Endothelial cell of umbilical vein (primary cell): ENCODE measurements around the gene IBA57. TPM values are rescaled to one million over a fixed set of nuclear protein-coding genes. Genes with fewer than 3 reads are reported as not detected.

Source experiments
- BruUV-seq: library from RNA; stranded (reverse); fragments of 400-500 nt; replicated peaks from 2 replicates; lab custom pipeline; 2021; lab: Mats Ljungman, UMichigan
- CTCF ChIA-PET: fragments of 300-600, 350-600 bp; sonication (Branson Sonifier 250); formaldehyde crosslinking; loops from one replicate; lab custom pipeline; 2021; ENCODE audit warnings: antibody characterized with exemption, inconsistent platforms; lab: Charles Lee
- POLR2A ChIA-PET: fragments of 300-600, 350-600 bp; sonication (Branson Sonifier 250); formaldehyde crosslinking; loops from one replicate; lab custom pipeline; 2021; ENCODE audit warnings: antibody characterized with exemption, inconsistent platforms; lab: Charles Lee
- DNase-seq: peaks from one replicate; pipeline ENCODE4 v3.0.0-alpha.2; 2011; ENCODE audit warnings: low read depth, low spot score
- FAIRE-seq: peaks from 2 replicates; lab custom pipeline; 2011; peaks lifted over from hg19 to GRCh38; lab: Jason Lieb, UNC
- H2AFZ ChIP-seq: 2 replicates; pipeline ENCODE4 v1.6.0; 2012; ENCODE audit warnings: low read depth, low read length, control low read depth, inconsistent platforms
- H3K27ac ChIP-seq: 2 replicates; pipeline ENCODE4 v1.5.1; 2011; ENCODE audit warnings: low read depth, mild to moderate bottlenecking, control low read depth, low read length, moderate library complexity; ENCODE audit not compliant: insufficient read depth
- H3K27me3 ChIP-seq, 2 experiments: 2 replicates each; pipeline versions ENCODE4 v1.6.0 to v1.6.1; 2011; ENCODE audit warnings: low read length in 2 of 2, mixed read lengths in 1 of 2; ENCODE audit not compliant: control insufficient read depth in 2 of 2, insufficient read depth in 2 of 2
- H3K36me3 ChIP-seq, 2 experiments: 2 replicates in 1 of 2; 3 replicates in 1 of 2; pipeline ENCODE4 v1.5.1; 2011; ENCODE audit warnings: low read length in 2 of 2, mild to moderate bottlenecking in 1 of 2, moderate library complexity in 1 of 2; ENCODE audit not compliant: control insufficient read depth in 2 of 2, insufficient read depth in 2 of 2; ENCODE audit errors: extremely low read depth in 1 of 2
- H3K4me1 ChIP-seq: 3 replicates; pipeline ENCODE4 v1.5.1; 2011; ENCODE audit warnings: mild to moderate bottlenecking, low read length; ENCODE audit not compliant: control insufficient read depth, insufficient read depth; ENCODE audit errors: extremely low read depth
- H3K4me2 ChIP-seq: 2 replicates; pipeline ENCODE4 v1.6.1; 2011; ENCODE audit warnings: low read length, control low read depth, mixed read lengths; ENCODE audit not compliant: insufficient read depth
- H3K4me3 ChIP-seq, 3 experiments: fragments of 200-600 bp in 1 of 3; sonication (generic), shearing (Covaris generic) in 1 of 3; replicated peaks in 1 of 3; 2 replicates each; pipeline ENCODE4 v1.5.1; 2011 to 2016; ENCODE audit warnings: control low read depth in 3 of 3, low read length in 3 of 3, mild to moderate bottlenecking in 2 of 3, inconsistent platforms in 1 of 3, low read depth in 1 of 3, moderate library complexity in 1 of 3; ENCODE audit not compliant: insufficient read depth in 1 of 3
- H3K79me2 ChIP-seq: 2 replicates; pipeline ENCODE4 v1.6.0; 2012; ENCODE audit warnings: low read length, inconsistent platforms; ENCODE audit not compliant: control insufficient read depth, insufficient read depth
- H3K9ac ChIP-seq: replicated peaks from 2 replicates; pipeline ENCODE3; 2011; ENCODE audit warnings: low read length, control low read depth; ENCODE audit not compliant: insufficient read depth; ENCODE audit errors: extremely low read depth
- H3K9me1 ChIP-seq: replicated peaks from 3 replicates; pipeline ENCODE4 v1.6.0; 2011; ENCODE audit warnings: mild to moderate bottlenecking, low read length; ENCODE audit not compliant: control insufficient read depth, insufficient read depth; ENCODE audit errors: extremely low read depth
- H3K9me3 ChIP-seq: replicated peaks from 2 replicates; pipeline ENCODE4 v1.5.1; 2012; ENCODE audit warnings: low read length, inconsistent platforms; ENCODE audit not compliant: control insufficient read depth, insufficient read depth
- H4K20me1 ChIP-seq: replicated peaks from 2 replicates; pipeline ENCODE3; 2011; ENCODE audit warnings: mild to moderate bottlenecking, low read length; ENCODE audit not compliant: control insufficient read depth, insufficient read depth; ENCODE audit errors: extremely low read depth
- CTCF ChIP-seq, 2 donors: IDR thresholded peaks; 1 replicate in 1 of 2; 2 replicates in 1 of 2; pipeline ENCODE4 v1.5.1; 2011; ENCODE audit warnings: low read length in 2 of 2, mild to moderate bottlenecking in 2 of 2, moderate library complexity in 2 of 2, control low read depth in 1 of 2, inconsistent platforms in 1 of 2, low read depth in 1 of 2; ENCODE audit not compliant: insufficient read depth in 1 of 2; ENCODE audit errors: extremely low read depth in 1 of 2
- EZH2 ChIP-seq: IDR thresholded peaks from 2 replicates; pipeline ENCODE4 v1.6.1; 2012; ENCODE audit warnings: borderline replicate concordance, low read depth, mild to moderate bottlenecking, moderate library complexity, low read length, inconsistent platforms; ENCODE audit not compliant: severe bottlenecking
- FOS ChIP-seq: IDR thresholded peaks from 2 replicates; pipeline ENCODE4 v1.6.1; 2011; ENCODE audit warnings: mild to moderate bottlenecking, low read length, moderate library complexity, borderline replicate concordance; ENCODE audit not compliant: insufficient read depth
- GATA2 ChIP-seq: IDR thresholded peaks from 2 replicates; pipeline ENCODE4 v1.7.0; 2011; ENCODE audit warnings: low read depth, mild to moderate bottlenecking, moderate library complexity, mixed read lengths, low read length; ENCODE audit not compliant: insufficient read length, insufficient read depth
- JUN ChIP-seq: IDR thresholded peaks from 2 replicates; pipeline ENCODE4 v1.6.1; 2011; ENCODE audit warnings: borderline replicate concordance, low read depth; ENCODE audit not compliant: insufficient read length, insufficient read depth
- MAX ChIP-seq: IDR thresholded peaks from 2 replicates; pipeline ENCODE4 v1.6.1; 2011; ENCODE audit not compliant: insufficient read depth, insufficient read length
- MYC ChIP-seq: IDR thresholded peaks from one replicate; pipeline ENCODE4 v1.6.1; 2011; ENCODE audit warnings: mild to moderate bottlenecking, low read depth, low read length
- POLR2A ChIP-seq: IDR thresholded peaks from 2 replicates; pipeline ENCODE4 v1.6.1; 2012; ENCODE audit warnings: low read depth, mild to moderate bottlenecking, control low read depth, low read length
- POLR2AphosphoS5 ChIP-seq: IDR thresholded peaks from 2 replicates; pipeline ENCODE4 v1.6.1; 2012; ENCODE audit warnings: low read depth, mild to moderate bottlenecking, control low read depth, low read length, moderate library complexity; ENCODE audit not compliant: insufficient read depth
- dilution Hi-C: fragments of 300-500 bp; cut with MboI; formaldehyde crosslinking; loops from one replicate; pipeline ENCODE4 v1.15.0; 2019; ENCODE audit warnings: low sequenced_read_pairs; ENCODE audit not compliant: extremely low pct_ligation_motif_present
- intact Hi-C: fragments of 100-400 bp; cut with micrococcal nuclease; formaldehyde crosslinking; loops from one replicate; pipeline ENCODE4 v1.10.0; 2022
- polyA plus RNA-seq, 4 experiments: library from polyadenylated mRNA; depleted of rRNA in 3 of 4; stranded (reverse) in 3 of 4; unstranded in 1 of 4; fragments of >200 nt; gene quantifications; 2 replicates each; pipeline versions ENCODE4 v1.2.1 to v1.2.3, GENCODE V29; 2011 to 2012; ENCODE audit warnings: missing spikeins in 1 of 4
- total RNA-seq: library from RNA; stranded (reverse); gene quantifications from 2 replicates; pipeline ENCODE4 v1.2.3, GENCODE V29; 2021

The IBA57 gene
- total and polyA plus RNA-seq, 2 donors (not counting 3 experiments of a cell fraction or from before 2014, with no cell fraction given) = 3.4 to 7.7 TPM

GRCh38 chr1:228228601-228229074 lies 63.0 kb downstream of the IBA57 start:
- no peaks in the 10 kb centered on the region for H3K9me1 ChIP-seq
- H2AFZ ChIP-seq = no peak overlapping the region
- H3K4me3 ChIP-seq = no peak overlapping the region
- FAIRE-seq (no peak), DNase-seq (peak; percentile 22)
- CTCF ChIA-PET = interaction anchor here (1.9 kb wide), 1 partner anchor 287 kb away, joined by 6 read pairs; no protein-coding TSS in a partner anchor
- no peaks in the 10 kb centered on the region for H3K79me2 ChIP-seq
- no peak overlapping the region for H3K9ac ChIP-seq
- dilution Hi-C loops (no loop called here), intact Hi-C loops (loop anchor here (2.0 kb wide), 1 partner anchor 164 kb away; no protein-coding TSS in a partner anchor)
- no peaks in the 10 kb centered on the region for H3K9me3 ChIP-seq
- peaks cover 2 to 5% of the 10 kb centered on the region in 2 experiments for H3K27me3 ChIP-seq
- no peaks in the 10 kb centered on the region for H3K36me3 ChIP-seq
- no peak for TF ChIP-seq POLR2AphosphoS5
- no peak for TF ChIP-seq MAX
- no peak for TF ChIP-seq JUN
- TF ChIP-seq FOS = no peak
- TF ChIP-seq POLR2A = no peak
- no peak for TF ChIP-seq MYC
- no peak for TF ChIP-seq GATA2
- TF ChIP-seq CTCF (IDR thresholded peaks at IDR 0.05; ENCODE audit: extremely low read depth in 1 of 2, insufficient read depth in 1 of 2, low read depth in 1 of 2, low read length in 2 of 2) = no peak
- no peak for TF ChIP-seq EZH2
- no peak overlapping the region for H3K27ac ChIP-seq
- BruUV-seq = no TSS peak
- no peaks in the 10 kb centered on the region for H3K4me1 ChIP-seq
- no peak overlapping the region for H3K4me2 ChIP-seq
- H4K20me1 ChIP-seq = no peaks in the 10 kb centered on the region
- POLR2A ChIA-PET = no interaction called here
